COR-L47 (cell line): Measurements from ENCODE around the gene RAB31.

Source experiments
- DNase-seq: peaks from one replicate; lab custom pipeline; 2025; lab: John Stamatoyannopoulos, UW

RAB31 gene

DNA sequence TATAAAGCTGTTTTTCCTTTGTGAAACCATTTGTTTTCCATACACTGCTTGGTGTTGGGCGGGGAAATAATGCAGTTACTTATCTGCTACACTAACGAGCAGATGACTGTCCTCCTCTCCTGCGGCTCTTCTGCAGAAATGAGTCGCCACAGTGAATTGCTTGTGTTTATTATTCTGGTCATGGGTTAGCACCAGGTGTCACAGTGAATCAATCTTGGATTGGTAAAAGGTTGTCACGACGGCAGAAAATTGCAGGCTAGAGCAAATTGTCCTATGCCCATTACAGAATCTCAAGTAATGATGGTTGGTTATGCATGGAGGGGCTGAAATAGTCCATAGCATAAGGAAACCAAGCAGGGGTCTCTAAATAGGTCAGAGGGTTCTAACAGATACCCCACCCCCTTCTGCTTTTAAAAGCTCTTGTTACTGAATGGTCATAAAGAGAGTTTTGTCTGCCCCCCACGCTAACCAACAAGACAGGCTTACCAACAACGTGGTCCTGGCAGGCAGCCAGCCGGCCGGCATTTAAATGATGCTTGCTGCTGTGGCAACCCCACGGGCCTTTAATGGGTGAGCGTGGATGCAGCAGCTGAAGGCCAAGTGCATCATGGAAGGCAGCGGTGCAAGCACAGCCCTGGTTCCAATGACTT lies 29.5 kb downstream of the RAB31 start:
- DNase-seq, result peak; percentile 97

DNA sequence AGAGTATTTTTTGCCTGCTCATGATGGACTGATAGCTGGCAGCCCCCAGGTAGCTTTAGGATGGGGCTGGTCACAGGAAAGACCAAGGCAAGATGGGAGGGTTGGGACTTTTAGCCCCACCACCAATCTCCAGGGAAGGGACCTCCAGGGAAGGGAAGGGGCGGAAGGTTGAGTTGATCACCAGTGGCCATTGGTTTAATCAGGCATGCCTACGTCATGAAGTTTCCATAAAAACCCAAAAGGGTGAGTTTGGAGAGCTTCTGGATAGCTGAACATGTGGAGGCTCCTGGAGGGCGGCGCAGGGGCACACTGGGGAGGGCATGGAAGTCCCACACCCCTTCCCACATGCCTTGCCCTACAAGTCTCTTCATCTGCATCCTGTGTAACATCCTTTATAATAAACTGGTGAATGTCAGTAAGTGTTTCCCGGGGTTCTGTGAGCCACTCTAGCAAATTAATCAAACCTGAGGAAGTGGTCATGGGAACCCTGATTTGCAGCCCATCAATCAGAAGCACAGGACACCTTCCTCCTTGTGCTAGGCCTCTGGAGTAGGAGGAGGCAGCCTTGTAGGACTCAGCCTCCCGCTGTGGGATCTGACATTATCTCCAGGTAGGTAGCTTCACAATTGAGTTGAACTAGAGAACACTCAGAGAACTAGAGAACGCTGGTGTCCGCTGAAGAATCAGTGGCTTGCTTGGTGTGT lies 30.3 kb downstream of the RAB31 start:
- DNase-seq, result no peak

DNA sequence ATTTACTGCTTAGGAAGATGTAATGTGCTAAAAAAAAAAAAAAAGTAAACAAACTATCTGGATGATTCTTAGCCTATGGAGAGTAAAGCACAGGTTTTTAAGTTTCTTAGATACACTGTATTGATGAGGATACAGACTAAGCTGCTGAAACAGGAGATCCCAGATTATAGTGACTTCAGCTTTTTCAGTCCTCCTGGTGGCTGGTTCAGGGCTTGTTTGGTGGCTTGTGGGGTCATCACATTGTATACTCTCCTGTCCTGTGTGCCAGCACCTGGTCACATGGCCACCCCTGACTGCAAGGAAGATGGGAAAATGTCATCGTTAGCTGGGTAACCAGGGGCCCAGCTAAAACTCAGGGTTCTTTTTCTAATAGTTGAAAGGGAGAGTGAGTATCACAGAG lies 31.4 kb downstream of the RAB31 start:
- DNase-seq, result no peak

DNA sequence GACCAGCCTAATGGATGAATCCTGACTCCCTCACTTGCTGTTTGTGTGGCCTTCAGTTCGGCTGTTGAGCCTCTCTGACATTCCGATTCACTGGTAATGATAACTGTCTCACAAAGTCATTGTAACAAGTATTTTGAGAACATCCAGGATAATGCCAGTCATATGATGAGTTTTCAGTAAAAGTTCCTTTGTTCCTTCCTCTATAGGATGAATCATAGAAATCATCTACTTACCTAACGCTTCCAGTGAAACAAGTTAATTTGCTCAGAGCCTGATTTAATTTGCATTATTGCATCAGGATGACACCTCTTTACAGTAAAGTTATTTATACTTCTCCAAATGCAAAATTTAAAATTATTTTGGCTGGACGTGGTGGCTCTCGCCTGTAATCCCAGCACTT lies 32.0 kb downstream of the RAB31 start:
- no peak for DNase-seq

DNA sequence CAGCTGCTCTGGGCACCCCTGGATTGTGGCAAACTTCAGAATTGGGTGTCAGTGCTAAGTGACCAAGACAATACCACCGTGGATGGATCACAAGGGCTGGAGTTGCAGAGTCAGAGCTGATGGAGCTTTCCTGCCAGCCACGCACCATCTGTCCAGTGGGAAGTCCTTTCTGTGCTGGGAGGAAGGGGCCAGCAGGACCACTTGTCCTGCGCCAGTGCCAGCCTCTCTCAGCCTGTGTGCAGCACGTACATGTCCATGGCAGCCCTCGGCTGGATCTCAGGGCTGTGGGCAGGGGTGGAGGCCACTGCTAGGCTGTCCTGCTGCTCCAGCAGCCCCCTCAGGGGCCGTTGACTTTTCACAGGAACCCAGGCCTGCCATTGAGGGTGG lies 33.3 kb downstream of the RAB31 start:
- no peak for DNase-seq

DNA sequence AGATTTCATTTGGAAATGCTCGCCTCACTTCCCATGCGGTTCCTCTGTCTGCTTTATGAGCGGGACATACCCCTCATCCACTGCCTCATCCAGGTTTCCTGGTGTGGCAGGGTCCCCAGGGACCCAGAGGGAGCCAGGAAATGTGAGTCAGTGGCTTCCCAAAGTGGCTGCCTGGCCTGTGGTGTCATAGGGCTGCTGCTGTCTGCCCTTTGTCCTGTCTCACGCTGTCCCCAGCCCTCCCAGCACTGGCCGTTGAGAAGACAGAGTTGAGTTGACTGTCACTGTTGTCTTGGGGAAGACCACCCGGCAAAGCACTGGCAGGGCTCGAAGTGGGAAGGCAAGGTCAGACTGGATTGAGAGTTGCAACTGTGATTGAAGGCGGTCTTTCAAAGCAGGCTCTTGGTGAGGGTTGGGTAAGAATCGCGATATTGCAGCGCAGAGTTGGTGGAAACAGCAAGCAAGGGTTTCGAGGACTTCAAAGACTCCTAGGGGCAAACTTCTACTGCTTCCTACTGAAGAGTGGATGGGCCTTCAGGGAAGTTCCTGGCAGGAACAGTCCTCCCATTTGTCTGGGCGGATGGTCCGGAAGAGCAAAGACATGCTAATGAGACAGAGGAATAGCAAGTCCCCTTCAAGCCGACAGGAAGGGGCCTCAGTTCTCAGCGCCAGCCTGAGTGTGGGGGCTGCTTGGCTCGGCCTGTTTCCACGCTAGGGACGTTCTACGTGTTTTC lies 33.9 kb downstream of the RAB31 start:
- no peak for DNase-seq

DNA sequence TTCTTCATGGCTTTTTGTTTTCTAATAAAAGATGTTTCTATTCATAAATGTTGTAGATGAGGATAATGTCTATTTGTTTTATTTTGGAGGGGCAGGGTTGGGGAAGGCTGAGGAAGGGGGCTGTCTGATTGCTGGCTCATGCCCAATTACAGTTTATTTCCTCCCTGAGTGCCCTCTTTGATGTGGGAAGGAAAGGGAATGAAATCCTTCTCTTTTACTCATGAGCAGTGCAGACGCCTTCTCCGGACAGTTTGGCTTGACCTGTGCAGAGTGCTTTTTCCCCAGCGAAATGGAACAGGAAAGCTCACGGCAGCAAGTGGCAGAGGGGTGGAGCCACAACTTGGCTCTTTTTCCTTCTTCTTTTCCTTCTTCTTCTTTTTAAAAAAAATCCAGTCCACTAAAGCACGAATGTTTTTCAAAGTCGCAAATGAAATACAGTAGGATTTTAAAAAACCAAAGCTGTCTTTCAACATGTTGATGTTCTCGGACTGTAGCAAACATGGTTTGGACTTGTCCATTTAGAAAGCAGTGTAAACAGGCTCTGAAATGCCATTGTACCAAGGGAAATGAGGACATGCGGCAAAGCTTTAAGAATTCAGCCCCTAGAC lies 34.5 kb downstream of the RAB31 start:
- DNase-seq, result no peak

DNA sequence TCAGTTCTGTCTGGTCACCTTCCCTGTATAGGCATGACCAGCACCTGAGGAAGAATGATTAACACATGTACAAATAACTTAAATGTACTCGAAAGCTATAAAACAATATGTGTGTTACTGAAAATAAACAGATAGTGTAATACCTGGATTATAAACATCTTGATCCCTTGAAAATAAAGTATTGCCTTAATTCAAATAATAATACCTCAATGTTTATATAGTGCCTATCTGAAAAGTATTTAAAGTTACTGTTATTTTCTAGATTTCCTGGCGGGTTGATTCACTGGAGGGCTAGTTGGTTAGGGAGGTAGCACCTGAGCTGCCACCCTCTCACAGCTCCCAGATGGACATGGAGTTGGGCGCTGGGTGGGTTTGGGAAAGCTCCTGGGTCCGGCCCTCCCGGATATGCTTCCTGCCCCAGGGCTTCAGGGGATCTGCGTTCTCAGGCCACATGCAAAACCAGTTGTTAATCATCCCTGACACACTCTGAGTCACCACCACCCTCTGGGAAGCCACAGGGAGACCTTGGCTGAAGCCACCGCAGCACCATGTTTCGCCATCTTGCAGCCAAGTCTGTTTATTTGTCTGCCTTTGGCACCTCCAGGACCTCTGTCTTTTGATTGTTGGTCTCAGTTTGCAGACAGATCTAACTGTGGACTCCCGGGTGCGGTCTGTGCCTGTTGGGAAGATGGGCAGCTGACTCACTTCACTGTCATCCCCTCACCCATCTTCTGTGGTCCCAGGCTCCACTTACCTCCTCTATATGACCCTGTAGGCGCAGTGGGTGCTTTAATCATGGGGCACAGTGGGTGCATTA lies 35.3 kb downstream of the RAB31 start:
- DNase-seq, result no peak

DNA sequence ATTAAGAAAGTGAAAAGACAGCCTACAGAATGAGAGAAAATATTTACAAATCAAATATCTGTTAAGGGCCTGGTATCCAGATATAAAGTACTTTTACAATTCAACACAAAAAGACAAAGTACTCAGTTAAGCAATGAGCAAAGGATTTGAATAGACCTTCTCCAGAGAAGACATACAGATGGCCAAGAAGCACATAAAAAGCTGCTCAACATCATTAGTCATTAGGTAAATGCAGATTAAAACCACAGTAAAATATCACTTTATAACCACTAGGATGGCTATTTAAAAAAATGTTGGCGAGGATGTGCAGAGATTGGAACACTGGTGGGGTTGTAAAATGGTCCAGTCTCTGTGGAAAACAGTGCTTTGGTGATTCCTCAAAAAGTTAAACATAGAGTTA lies 38.9 kb downstream of the RAB31 start:
- DNase-seq, result no peak

DNA sequence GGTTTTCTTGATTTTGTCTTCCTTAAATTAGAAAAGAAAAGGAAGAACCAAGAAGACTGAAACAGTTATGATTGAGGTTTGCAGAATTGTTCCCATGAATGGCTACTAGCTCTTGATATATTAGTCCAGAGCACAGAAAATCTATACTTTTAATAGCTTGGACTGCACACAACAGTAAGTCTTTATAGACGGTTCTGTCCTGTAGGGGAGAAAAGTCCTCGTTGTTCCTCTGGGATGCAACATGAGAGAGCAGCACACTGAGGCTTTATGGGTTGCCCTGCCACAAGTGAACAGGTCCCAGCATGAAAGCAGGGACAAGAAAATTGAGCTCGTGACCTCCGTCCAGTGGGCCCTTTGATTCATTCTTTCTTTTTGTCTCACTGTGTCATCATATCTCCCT lies 41.5 kb downstream of the RAB31 start:
- DNase-seq, result no peak

DNA sequence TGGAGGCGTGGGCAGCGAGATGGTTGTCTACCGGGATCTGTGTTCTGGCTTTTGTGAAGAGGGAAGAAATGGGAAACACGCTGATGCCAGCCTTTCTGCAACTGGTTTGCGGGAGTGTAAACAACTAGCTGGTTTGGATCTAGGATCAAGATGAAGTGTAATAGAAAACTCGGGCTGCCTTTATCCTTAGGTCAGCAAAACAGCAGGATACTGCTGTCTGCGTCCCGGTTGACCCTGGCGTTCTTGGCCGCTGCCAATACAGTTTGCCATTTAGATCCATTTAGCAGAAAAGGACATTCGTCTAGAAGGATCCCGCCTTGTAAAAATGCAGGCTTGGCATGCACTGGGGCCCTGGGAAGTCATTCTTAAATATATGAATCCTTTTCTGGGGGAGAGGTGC lies 42.0 kb downstream of the RAB31 start:
- no peak for DNase-seq

DNA sequence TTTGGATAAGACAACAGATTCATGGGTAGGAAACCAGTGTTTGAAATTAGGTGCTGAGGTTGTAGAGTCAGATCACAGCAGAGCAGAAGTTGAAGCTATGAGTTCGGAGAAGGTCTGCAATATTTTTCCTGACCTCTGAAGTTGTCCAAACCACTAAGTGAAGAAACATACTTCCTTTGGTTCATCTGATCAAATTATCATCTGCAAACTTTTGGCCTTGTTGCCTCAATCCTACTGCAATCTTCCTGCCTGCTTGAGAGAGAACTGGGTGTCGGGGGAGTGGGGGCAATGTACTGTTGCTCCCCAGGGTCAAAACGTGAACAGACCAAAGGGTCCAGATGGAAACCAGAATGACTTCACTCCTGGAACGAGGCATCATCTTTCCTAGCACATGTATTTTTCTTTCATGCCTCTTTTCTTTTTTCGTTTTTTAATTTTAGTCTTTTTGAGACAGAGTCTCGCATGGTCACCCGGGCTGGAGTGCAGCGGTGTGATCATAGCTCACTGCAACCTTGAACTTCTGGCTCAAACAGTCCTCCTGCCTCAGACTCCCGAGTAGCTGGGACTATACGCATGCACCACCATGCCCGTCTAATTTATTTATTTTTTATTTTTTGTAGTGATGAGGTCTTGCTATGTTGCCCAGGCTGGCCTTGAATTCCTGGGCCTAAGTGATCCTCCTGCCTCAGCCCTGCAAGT lies 42.7 kb downstream of the RAB31 start:
- no peak for DNase-seq

DNA sequence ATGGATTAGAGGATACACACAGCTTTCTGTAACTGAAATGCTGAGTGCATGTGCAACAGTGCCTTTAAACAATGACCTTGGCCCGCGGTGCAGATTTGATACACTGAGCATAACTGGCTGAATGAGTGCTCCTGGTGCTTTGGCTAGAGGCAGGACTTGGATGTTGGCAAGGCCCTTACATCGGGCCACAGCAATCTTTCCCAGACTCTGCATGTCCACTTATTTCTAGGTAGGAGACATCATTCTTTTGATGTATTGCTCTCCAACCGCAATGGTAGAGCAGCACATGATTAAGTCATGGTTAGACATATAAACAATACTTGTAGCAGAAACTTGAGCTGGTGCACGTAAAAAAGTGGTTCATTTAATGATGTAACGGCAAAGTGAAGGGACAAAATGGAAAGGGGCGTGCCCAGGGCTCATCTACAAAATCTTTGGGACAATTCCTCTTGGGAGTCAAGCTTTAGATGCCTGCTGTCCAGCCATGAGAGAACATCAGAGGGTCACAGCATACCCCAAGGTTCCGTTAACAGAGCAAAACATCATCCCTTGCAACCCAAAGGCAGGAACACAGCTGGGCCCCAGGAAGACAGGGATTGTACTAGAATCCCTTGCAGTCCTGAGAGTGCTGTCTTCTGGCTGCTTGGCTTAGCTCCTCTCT lies 43.4 kb downstream of the RAB31 start:
- no peak for DNase-seq

DNA sequence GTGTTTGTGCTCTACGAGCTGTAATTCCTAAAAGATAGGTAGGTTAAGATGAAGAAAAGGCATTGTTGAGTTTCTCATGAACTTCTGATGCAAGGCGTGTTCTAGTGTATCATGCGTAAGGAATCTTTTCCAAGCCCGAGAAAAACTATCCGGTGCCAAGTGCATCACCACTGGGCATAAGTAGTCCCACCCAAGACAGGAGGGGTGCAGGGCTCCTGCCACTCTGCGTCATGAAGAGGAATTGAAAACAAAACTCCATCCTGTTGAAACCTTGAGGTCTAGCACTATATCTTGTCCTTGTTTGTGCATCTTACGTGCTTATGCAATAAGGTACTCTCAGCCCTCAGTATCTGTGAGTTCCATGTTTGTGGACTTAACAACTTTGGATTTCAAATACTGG lies 45.7 kb downstream of the RAB31 start:
- DNase-seq, result no peak

DNA sequence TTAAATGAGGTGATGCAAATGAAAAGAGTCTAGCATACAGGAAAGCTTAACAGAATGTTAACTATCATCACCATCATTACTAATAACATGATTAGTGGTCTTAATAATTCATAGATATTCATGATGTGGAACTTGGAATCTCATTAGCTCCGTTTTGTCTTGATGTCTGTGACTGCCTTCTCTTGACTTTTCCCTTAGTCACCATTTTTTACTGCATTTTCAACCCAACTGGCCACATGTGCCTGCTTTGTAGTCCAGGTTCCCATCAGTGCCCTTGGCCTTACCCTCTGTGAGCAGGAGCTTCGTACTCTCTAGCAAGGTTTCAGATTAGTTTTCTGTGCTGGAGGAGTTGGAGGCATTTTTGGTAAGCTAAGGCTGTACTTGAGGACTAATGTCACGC lies 47.0 kb downstream of the RAB31 start:
- DNase-seq, result no peak

DNA sequence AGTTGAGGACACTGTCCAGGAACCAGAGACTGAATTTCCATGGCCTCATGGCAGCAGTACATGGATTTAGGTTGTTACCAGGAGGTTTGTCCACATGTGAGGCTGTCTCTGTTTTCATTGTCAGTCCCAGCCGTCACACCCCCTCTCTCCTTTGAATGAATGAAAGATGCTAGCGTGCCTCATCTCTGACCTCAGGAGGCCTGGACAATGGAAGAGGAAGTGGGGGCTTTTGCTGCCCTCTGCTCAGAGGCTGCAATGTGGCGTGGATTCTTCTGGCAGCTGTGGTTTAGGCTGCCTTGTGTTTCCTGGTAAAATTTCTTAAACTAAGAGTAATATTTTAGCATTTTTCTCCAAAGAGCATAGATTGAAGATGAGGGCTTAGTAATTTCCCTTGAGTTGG lies 47.5 kb downstream of the RAB31 start:
- DNase-seq, result no peak

DNA sequence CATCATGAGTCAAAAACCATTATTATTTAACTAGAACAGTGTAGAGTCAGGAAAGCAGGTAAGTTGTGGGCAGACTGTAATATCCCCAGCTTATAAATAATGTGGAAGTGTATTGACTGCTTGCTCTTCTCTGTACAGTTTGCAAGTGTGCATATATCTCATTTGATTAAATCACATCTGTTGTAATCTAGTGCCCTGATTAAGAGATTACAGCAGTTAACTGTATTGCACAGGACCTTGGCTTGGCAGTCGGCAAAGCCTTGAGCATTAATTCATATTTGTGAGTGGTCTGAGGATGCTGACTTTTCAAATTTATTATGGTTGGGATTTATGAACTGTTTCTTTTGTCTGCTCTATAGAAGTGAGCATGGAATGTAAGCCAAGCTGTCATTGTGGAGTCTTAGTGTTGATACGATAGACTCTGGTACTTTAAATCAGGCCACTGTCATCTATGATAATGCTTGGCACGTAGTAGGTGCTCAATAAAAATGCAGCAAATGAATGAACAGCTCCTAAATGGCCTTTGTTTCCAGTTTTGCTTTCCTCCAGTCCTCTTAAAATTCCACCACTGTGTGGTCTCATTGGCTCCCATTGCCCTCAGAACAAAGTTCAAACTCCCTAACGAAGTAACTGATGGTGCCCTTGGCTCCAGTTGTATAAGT lies 48.3 kb downstream of the RAB31 start:
- no peak for DNase-seq

DNA sequence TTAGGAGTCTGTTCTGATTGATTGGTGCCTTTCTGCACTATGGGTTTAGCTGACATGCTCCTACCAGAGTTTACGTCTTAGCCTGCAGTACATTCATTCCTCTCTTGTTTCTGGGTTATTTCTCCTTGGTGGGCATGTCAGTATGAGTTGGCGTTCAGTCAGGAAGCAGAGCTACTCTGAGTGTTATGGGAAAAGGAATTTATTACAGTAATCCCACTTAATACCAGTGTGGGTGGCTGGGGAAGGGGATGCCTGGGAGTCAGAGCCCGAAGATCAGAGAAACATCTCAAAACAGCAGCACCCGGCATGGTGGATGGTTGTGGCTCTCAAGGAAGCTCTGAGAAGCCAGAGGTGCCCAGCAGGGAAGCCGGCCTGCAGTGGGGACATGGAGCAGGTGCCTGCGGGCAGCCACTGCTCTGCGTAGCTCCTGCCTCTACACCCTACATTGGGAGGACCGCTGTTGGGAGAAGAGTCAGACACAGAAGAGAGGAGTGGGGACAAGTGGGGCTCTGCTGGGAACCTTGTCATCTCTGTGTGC lies 48.9 kb downstream of the RAB31 start:
- DNase-seq, result no peak

DNA sequence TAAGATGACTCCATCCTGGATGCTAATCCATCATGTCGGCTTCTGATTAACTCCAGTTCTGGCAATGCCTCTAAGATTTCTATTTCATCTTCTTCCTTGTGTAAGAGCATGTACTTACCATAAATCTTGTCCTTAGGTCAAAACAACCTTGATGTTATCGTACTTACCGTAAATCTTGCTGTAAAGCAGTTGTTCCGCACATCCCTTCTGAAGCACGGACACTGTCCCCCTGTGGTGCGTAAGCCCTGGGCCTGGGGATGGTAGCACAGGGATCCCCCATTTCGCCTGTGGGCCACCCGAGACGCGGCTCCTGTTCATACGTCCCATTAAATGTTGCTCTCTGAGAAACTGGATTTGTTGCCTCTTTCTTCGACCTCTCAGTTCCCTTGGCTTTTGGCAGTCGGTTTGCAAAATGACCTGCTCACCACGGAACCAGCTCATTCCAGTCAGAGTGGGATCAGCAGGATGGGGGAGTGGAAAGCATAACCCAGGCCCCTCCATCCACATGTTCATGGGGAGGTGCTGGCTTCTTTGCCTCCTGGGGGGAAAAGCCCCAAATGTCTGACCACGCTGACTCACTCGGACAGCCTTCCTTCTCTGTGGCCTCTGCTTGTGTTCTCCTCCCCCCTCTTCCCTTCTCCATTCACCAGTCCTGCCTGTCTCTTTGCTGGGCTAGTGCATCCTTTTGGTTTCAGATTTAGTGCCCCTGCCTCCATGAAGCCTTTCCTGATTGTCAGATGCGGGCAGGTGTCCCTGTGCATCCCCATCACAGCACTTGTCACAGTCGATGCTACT lies 49.9 kb downstream of the RAB31 start:
- no peak for DNase-seq
